Endothelial cell of umbilical vein (primary cell): Measurements from ENCODE around the gene AKAP1. TPM values are rescaled to one million over a fixed set of nuclear protein-coding genes. Genes with fewer than 3 reads are reported as not detected.

Experiments
- BruUV-seq: library from RNA; stranded (reverse); fragments of 400-500 nt; replicated peaks from 2 replicates; lab custom pipeline; 2021; lab: Mats Ljungman, UMichigan
- CTCF ChIA-PET: fragments of 300-600, 350-600 bp; sonication (Branson Sonifier 250); formaldehyde crosslinking; loops from one replicate; lab custom pipeline; 2021; ENCODE audit warnings: antibody characterized with exemption, inconsistent platforms; lab: Charles Lee
- POLR2A ChIA-PET: fragments of 300-600, 350-600 bp; sonication (Branson Sonifier 250); formaldehyde crosslinking; loops from one replicate; lab custom pipeline; 2021; ENCODE audit warnings: antibody characterized with exemption, inconsistent platforms; lab: Charles Lee
- DNase-seq: peaks from one replicate; pipeline ENCODE4 v3.0.0-alpha.2; 2011; ENCODE audit warnings: low read depth, low spot score
- FAIRE-seq: peaks from 2 replicates; lab custom pipeline; 2011; peaks lifted over from hg19 to GRCh38; lab: Jason Lieb, UNC
- H2AFZ ChIP-seq: 2 replicates; pipeline ENCODE4 v1.6.0; 2012; ENCODE audit warnings: low read depth, low read length, control low read depth, inconsistent platforms
- H3K27ac ChIP-seq: 2 replicates; pipeline ENCODE4 v1.5.1; 2011; ENCODE audit warnings: low read depth, mild to moderate bottlenecking, control low read depth, low read length, moderate library complexity; ENCODE audit not compliant: insufficient read depth
- H3K27me3 ChIP-seq, 2 experiments: 2 replicates each; pipeline versions ENCODE4 v1.6.0 to v1.6.1; 2011; ENCODE audit warnings: low read length in 2 of 2, mixed read lengths in 1 of 2; ENCODE audit not compliant: control insufficient read depth in 2 of 2, insufficient read depth in 2 of 2
- H3K36me3 ChIP-seq, 2 experiments: 2 replicates in 1 of 2; 3 replicates in 1 of 2; pipeline ENCODE4 v1.5.1; 2011; ENCODE audit warnings: low read length in 2 of 2, mild to moderate bottlenecking in 1 of 2, moderate library complexity in 1 of 2; ENCODE audit not compliant: control insufficient read depth in 2 of 2, insufficient read depth in 2 of 2; ENCODE audit errors: extremely low read depth in 1 of 2
- H3K4me1 ChIP-seq: 3 replicates; pipeline ENCODE4 v1.5.1; 2011; ENCODE audit warnings: mild to moderate bottlenecking, low read length; ENCODE audit not compliant: control insufficient read depth, insufficient read depth; ENCODE audit errors: extremely low read depth
- H3K4me2 ChIP-seq: 2 replicates; pipeline ENCODE4 v1.6.1; 2011; ENCODE audit warnings: low read length, control low read depth, mixed read lengths; ENCODE audit not compliant: insufficient read depth
- H3K4me3 ChIP-seq, 3 experiments: fragments of 200-600 bp in 1 of 3; sonication (generic), shearing (Covaris generic) in 1 of 3; replicated peaks in 1 of 3; 2 replicates each; pipeline ENCODE4 v1.5.1; 2011 to 2016; ENCODE audit warnings: control low read depth in 3 of 3, low read length in 3 of 3, mild to moderate bottlenecking in 2 of 3, inconsistent platforms in 1 of 3, low read depth in 1 of 3, moderate library complexity in 1 of 3; ENCODE audit not compliant: insufficient read depth in 1 of 3
- H3K79me2 ChIP-seq: 2 replicates; pipeline ENCODE4 v1.6.0; 2012; ENCODE audit warnings: low read length, inconsistent platforms; ENCODE audit not compliant: control insufficient read depth, insufficient read depth
- H3K9ac ChIP-seq: replicated peaks from 2 replicates; pipeline ENCODE3; 2011; ENCODE audit warnings: low read length, control low read depth; ENCODE audit not compliant: insufficient read depth; ENCODE audit errors: extremely low read depth
- H3K9me1 ChIP-seq: replicated peaks from 3 replicates; pipeline ENCODE4 v1.6.0; 2011; ENCODE audit warnings: mild to moderate bottlenecking, low read length; ENCODE audit not compliant: control insufficient read depth, insufficient read depth; ENCODE audit errors: extremely low read depth
- H3K9me3 ChIP-seq: replicated peaks from 2 replicates; pipeline ENCODE4 v1.5.1; 2012; ENCODE audit warnings: low read length, inconsistent platforms; ENCODE audit not compliant: control insufficient read depth, insufficient read depth
- H4K20me1 ChIP-seq: replicated peaks from 2 replicates; pipeline ENCODE3; 2011; ENCODE audit warnings: mild to moderate bottlenecking, low read length; ENCODE audit not compliant: control insufficient read depth, insufficient read depth; ENCODE audit errors: extremely low read depth
- CTCF ChIP-seq, 2 donors: IDR thresholded peaks; 1 replicate in 1 of 2; 2 replicates in 1 of 2; pipeline ENCODE4 v1.5.1; 2011; ENCODE audit warnings: low read length in 2 of 2, mild to moderate bottlenecking in 2 of 2, moderate library complexity in 2 of 2, control low read depth in 1 of 2, inconsistent platforms in 1 of 2, low read depth in 1 of 2; ENCODE audit not compliant: insufficient read depth in 1 of 2; ENCODE audit errors: extremely low read depth in 1 of 2
- EZH2 ChIP-seq: IDR thresholded peaks from 2 replicates; pipeline ENCODE4 v1.6.1; 2012; ENCODE audit warnings: borderline replicate concordance, low read depth, mild to moderate bottlenecking, moderate library complexity, low read length, inconsistent platforms; ENCODE audit not compliant: severe bottlenecking
- FOS ChIP-seq: IDR thresholded peaks from 2 replicates; pipeline ENCODE4 v1.6.1; 2011; ENCODE audit warnings: mild to moderate bottlenecking, low read length, moderate library complexity, borderline replicate concordance; ENCODE audit not compliant: insufficient read depth
- GATA2 ChIP-seq: IDR thresholded peaks from 2 replicates; pipeline ENCODE4 v1.7.0; 2011; ENCODE audit warnings: low read depth, mild to moderate bottlenecking, moderate library complexity, mixed read lengths, low read length; ENCODE audit not compliant: insufficient read length, insufficient read depth
- JUN ChIP-seq: IDR thresholded peaks from 2 replicates; pipeline ENCODE4 v1.6.1; 2011; ENCODE audit warnings: borderline replicate concordance, low read depth; ENCODE audit not compliant: insufficient read length, insufficient read depth
- MAX ChIP-seq: IDR thresholded peaks from 2 replicates; pipeline ENCODE4 v1.6.1; 2011; ENCODE audit not compliant: insufficient read depth, insufficient read length
- MYC ChIP-seq: IDR thresholded peaks from one replicate; pipeline ENCODE4 v1.6.1; 2011; ENCODE audit warnings: mild to moderate bottlenecking, low read depth, low read length
- POLR2A ChIP-seq: IDR thresholded peaks from 2 replicates; pipeline ENCODE4 v1.6.1; 2012; ENCODE audit warnings: low read depth, mild to moderate bottlenecking, control low read depth, low read length
- POLR2AphosphoS5 ChIP-seq: IDR thresholded peaks from 2 replicates; pipeline ENCODE4 v1.6.1; 2012; ENCODE audit warnings: low read depth, mild to moderate bottlenecking, control low read depth, low read length, moderate library complexity; ENCODE audit not compliant: insufficient read depth
- dilution Hi-C: fragments of 300-500 bp; cut with MboI; formaldehyde crosslinking; loops from one replicate; pipeline ENCODE4 v1.15.0; 2019; ENCODE audit warnings: low sequenced_read_pairs; ENCODE audit not compliant: extremely low pct_ligation_motif_present
- intact Hi-C: fragments of 100-400 bp; cut with micrococcal nuclease; formaldehyde crosslinking; loops from one replicate; pipeline ENCODE4 v1.10.0; 2022
- polyA plus RNA-seq, 4 experiments: library from polyadenylated mRNA; depleted of rRNA in 3 of 4; stranded (reverse) in 3 of 4; unstranded in 1 of 4; fragments of >200 nt; gene quantifications; 2 replicates each; pipeline versions ENCODE4 v1.2.1 to v1.2.3, GENCODE V29; 2011 to 2012; ENCODE audit warnings: missing spikeins in 1 of 4
- total RNA-seq: library from RNA; stranded (reverse); gene quantifications from 2 replicates; pipeline ENCODE4 v1.2.3, GENCODE V29; 2021

Gene AKAP1
- total and polyA plus RNA-seq, 2 donors (not counting 3 experiments of a cell fraction or from before 2014, with no cell fraction given), result 20.9 to 27.7 TPM

- Histone ChIP-seq H4K20me1 (no peaks in the 10 kb centered on the region), H3K79me2 (no peaks in the 10 kb centered on the region), H3K36me3 (no peaks in the 10 kb centered on the region), H3K9me3 (no peaks in the 10 kb centered on the region), H3K9me1 (no peaks in the 10 kb centered on the region), H3K27ac (no peak overlapping the region), H3K27me3 (peaks cover 0 to 4% of the 10 kb centered on the region in 2 experiments), H3K4me3 (no peak overlapping the region), H2AFZ (no peak overlapping the region), H3K4me2 (no peak overlapping the region), H3K4me1 (no peaks in the 10 kb centered on the region), H3K9ac (no peak overlapping the region)
- POLR2A ChIA-PET, result no interaction called here
- dilution Hi-C loops (no loop called here), intact Hi-C loops (no loop called here)
- no peak for TF ChIP-seq POLR2A
- TF ChIP-seq MYC, result no peak
- no peak for TF ChIP-seq JUN
- TF ChIP-seq EZH2, result no peak
- TF ChIP-seq CTCF (IDR thresholded peaks at IDR 0.05; ENCODE audit: extremely low read depth in 1 of 2, insufficient read depth in 1 of 2, low read depth in 1 of 2, low read length in 2 of 2), result no peak
- no peak for TF ChIP-seq POLR2AphosphoS5
- BruUV-seq, result no TSS peak
- CTCF ChIA-PET, result interaction anchor here (5.6 kb wide), 1 partner anchor 97 kb away, joined by 24 read pairs; no protein-coding TSS in a partner anchor
- no peak for FAIRE-seq
- DNase-seq, result no peak
Observed at GRCh38 chr17:57146273-57146672, 61.2 kb downstream of the AKAP1 start.

GRCh38 chr17:57151798-57152197, 66.8 kb downstream of the AKAP1 start:
- Histone ChIP-seq H2AFZ (no peak overlapping the region), H3K4me1 (no peaks in the 10 kb centered on the region), H4K20me1 (no peaks in the 10 kb centered on the region), H3K79me2 (no peaks in the 10 kb centered on the region), H3K4me2 (no peak overlapping the region), H3K4me3 (no peak overlapping the region), H3K9me3 (no peaks in the 10 kb centered on the region), H3K27ac (no peak overlapping the region), H3K27me3 (peaks cover 0 to 4% of the 10 kb centered on the region in 2 experiments), H3K9ac (no peak overlapping the region), H3K36me3 (no peaks in the 10 kb centered on the region), H3K9me1 (no peaks in the 10 kb centered on the region)
- FAIRE-seq (no peak), DNase-seq (no peak)
- POLR2A ChIA-PET, result no interaction called here
- TF ChIP-seq POLR2A (no peak), FOS (no peak), MYC (no peak), EZH2 (no peak), GATA2 (no peak), POLR2AphosphoS5 (no peak), MAX (no peak), JUN (no peak), CTCF (IDR thresholded peaks at IDR 0.05; ENCODE audit: extremely low read depth in 1 of 2, insufficient read depth in 1 of 2, low read depth in 1 of 2, low read length in 2 of 2) (no peak)
- BruUV-seq, result no TSS peak
- dilution Hi-C loops, result no loop called here
- intact Hi-C loops, result no loop called here
- CTCF ChIA-PET, result no interaction called here
